HG03039 (cell line): Measurements from ENCODE around the gene PRKAA1.
"Not testable (repeated sequence)": the region's sequence is repeated elsewhere in the genome, so short reads cannot be mapped to it uniquely, and the experiment has no call there.

Source experiments
- ATAC-seq: cut with Tn5 transposase; IDR thresholded peaks from one replicate; pipeline ENCODE4 v1.9.1; 2021; ENCODE audit warnings: mild to moderate bottlenecking, moderate library complexity; ENCODE audit not compliant: unreplicated experiment

The PRKAA1 gene

GRCh38 chr5:40826489-40827187 is 28.5 kb upstream of the PRKAA1 start:
- no peak for ATAC-seq

- ATAC-seq: not testable (repeated sequence)
These were observed 27.4 kb upstream of the PRKAA1 start for GRCh38 chr5:40825461-40826043.

DNA sequence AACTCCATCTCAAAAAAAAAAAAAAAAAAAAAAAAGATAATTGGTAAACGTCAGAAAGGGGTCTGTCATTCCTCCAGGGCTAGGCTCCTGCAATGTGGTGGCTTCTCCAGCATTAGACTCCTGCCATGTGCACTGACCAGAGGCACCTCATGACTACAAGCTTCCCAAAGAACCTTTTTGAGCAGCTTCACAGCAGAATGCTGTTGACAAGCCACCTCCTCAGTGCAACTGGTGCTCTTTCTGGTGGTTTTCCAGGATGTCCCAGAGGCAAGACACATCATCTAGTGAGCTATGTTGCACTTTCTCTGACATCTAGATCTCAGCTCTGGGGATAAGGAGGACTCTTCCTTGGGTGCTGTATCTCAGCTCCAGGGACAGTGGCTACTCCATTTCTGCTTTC is 25.3 kb upstream of the PRKAA1 start:
- no peak for ATAC-seq

GRCh38 chr5:40813698-40814281 is 15.6 kb upstream of the PRKAA1 start:
- ATAC-seq: no peak

- ATAC-seq: no peak
These were observed 14.0 kb upstream of the PRKAA1 start for GRCh38 chr5:40812125-40812524.

DNA sequence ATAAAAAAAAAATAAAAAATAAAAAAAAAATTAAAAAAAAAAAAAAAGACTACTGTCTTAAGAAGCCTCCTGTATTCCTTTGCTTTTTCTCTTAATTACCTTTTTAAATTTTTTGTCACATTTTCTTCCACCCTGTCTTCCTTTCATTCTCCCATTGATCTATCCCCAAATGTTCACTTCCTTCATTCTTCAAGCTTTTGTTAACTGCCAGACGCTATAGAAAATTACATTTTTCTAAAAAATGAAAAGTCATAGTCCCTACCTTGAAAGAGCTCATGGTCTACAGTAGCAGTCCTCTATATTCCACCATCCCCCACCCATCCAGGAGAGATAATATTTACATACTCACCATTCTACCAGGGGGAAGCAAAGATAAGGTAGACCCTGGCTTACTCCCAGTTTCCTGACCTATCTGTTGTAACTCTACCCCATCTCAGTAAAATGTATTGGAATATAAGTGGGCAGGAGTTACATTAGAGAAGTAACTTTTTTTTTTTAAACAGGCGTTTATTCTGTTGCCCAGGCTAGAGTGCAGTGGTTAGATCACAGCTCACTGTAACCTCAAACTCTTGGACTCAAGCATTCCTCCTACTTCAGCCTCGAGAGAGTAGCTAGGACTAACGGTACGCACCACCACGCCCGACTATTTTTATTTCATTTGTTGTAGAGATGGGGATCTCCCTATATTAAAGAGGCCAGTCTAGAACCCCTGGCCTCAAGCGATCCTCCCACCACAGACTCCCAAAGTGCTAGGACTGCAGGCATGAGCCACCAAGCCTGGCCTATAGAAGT is 3.8 kb upstream of the PRKAA1 start:
- ATAC-seq: no peak

DNA sequence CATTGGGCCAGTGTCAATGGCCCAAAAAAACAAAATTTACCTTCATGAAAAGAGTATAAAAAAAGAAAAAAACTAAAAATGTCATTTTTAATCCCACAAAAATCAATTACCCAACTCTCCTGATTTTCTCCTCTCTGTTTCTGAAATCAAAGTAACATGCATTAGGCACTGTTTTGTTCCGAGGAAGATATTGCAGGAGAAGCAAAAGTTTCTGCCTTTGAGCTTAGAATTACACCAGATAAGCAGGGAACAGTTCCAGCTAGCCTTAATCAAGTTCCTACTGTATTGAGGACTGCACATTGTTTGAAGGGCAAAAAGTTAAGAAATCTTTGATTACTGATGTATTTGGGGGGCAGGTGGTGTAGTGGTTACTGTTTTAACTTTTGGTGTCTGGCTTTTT is 1.1 kb upstream of the PRKAA1 start:
- no peak for ATAC-seq

DNA sequence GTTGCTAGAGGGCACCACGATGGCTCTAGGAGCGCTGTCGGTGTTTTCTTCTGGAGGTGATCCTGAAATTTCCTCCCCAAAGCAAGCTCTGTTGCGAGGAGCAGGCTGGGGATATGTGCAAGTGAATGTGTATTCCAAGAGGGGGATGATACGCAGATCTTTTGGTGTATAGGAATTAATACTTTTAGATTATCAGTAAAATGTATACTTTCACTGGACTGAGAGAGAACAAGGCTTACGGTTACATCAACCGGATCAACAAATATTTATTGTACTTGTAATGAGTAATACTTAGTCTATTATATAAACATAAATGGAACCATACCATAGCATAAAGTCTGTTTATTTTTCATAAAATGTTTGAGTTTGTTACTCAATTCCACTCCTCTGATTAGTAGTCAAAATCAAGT is 632 bp upstream of the PRKAA1 start:
- peak; percentile 21 for ATAC-seq

DNA sequence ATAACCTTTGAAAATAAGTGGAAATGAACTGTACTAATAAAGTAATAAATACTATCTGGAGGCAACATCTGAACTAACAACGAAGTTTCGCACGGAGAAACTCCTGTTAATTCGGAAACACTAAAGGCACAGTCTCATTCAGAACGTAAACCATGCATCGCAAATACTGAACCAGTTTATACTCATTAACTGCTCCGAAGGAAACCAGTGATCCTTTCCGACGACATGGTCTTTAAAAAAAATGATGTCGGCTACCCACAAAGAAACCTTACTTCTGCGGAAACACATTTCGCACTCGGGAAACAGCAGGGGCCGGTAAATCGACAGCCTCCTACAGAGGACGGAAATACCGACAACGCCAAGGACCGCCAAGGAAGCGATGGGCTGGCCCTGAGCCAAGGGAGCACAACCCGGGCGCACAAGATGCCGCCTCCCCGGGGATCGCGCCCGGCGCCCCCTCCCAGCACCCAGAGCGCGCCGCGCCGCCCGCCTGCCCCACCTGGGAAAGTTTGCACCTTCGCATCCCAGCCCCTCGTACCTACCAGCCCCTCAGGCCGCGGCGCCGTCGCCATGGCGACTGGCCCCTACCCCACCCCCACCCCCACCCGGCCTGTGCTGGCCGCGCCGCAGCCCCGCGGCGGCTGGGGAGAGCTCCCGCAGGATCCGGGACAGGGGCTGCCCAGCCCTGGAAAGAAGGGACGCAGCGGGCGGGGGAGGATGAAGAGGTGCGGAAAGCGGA is 732 bp downstream of the PRKAA1 start:
- ATAC-seq: peak; percentile 33

DNA sequence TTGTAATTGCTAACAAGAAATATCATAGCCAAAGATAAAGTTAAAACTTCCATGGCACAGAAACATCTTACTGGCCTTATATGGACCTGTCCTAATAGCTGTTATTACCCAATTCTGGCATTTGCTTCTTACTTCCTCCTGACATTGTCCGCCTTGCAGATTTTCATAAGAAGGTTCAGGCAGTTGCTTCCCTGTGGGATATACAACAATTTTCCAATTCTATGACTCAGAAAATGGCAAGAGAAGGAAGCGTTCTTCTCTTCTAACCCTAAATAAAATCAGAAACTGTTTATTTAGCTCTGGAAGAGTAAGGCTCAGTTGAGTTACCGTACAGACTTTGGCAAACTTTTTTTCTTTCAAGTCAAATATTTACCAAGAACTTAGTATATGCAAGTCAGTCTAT is 1.7 kb downstream of the PRKAA1 start:
- ATAC-seq: no peak

DNA sequence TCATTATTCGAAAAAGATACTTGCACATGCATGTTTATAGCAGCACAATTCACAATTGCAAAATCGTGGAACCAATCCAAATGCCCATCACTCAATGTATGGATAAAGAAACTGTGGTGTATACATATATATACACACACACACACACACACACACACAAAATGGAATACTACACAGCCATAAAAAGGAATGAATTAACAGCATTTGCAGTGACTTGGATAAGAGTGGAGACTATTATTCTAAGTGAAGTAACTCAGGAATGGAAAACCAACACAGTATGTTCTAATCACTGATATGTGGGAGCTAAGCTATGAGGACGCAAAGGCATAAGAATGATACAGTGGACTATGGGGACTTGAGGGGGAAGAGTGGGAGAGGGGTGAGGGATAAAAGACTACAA is 3.3 kb downstream of the PRKAA1 start:
- not testable (repeated sequence) for ATAC-seq

DNA sequence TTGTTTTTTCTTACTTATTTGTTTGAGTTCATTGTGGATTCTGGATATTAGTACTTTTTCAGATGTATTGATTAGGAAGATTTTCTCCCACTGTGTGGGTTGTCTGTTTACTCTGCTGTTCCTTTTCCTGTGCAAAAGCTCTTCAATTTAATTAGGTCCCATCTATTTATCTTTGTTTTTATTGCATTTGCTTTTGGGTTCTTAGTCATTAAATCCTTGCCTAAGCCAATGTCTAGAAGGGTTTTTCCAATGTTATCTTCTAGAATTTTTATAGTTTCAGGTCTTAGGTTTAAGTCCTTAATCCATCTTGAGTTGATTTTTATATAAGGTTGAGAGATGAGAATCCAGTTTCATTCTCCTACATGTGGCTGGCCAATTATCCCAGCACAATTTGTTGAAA is 3.8 kb downstream of the PRKAA1 start:
- ATAC-seq: not testable (repeated sequence)

- ATAC-seq: not testable (repeated sequence)
These were observed 5.5 kb downstream of the PRKAA1 start for GRCh38 chr5:40792691-40793090.

GRCh38 chr5:40791715-40792139 is 6.4 kb downstream of the PRKAA1 start:
- no peak for ATAC-seq

GRCh38 chr5:40790947-40791593 is 7.1 kb downstream of the PRKAA1 start:
- ATAC-seq: no peak

GRCh38 chr5:40788941-40789340 is 9.2 kb downstream of the PRKAA1 start:
- ATAC-seq: not testable (repeated sequence)

GRCh38 chr5:40787986-40788385 is 10.2 kb downstream of the PRKAA1 start:
- ATAC-seq: no peak

GRCh38 chr5:40786664-40787063 is 11.5 kb downstream of the PRKAA1 start:
- ATAC-seq: not testable (repeated sequence)

DNA sequence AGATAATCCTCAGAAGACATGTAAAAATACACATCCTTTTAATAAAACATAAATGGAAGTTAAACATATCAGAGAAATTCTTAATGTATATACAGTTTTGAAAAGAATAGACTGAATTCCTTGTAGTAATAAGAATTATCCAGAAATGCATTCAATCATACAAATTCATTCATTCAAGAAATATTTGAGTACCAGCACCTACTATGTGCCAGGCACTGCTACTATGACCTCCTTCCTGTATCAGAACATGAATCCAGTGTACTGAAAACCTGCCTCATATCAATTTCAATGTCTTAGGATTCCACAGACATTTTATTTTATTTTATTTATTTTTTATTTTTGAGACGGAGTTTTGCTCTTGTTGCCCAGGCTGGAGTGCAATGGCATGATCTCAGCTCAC is 13.3 kb downstream of the PRKAA1 start:
- no peak for ATAC-seq

DNA sequence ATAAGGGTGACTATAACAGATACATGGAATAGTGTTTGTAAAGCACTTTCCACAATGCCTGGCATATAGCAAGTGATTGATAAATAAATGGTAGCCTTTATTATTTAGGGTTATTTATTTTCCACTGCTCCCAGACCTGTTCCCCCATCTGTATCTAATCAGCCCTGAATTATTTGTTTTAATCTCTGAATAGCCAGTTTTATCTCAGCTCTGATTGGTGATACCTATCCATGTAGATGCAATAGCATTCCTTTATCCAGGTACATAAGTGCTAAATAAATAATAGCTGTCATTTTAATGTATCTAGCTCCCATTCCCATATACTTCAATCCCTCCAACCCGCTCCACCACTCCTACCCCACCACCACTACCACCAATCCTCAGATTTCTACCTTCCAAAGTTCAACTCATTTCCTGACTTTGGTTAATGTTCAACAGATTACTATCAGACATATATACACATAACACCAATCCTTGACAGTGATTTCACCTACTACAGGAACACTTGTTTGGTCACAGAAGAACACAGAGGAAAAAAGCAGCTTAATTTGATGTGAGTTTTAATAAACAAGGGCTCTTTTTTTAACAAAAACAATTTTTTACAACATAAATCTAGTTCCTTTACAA is 14.0 kb downstream of the PRKAA1 start:
- ATAC-seq: no peak
